OCI-LY1 (cell line): Measurements from ENCODE around the gene ATP8B1.

Experiments
- EZH2 ChIP-seq: fragments of 200-600 bp; sonication (generic), shearing (Covaris generic); IDR thresholded peaks from 2 replicates; pipeline ENCODE4 v1.8.0; 2017; ENCODE audit warnings: borderline replicate concordance, mixed run types, mild to moderate bottlenecking, antibody characterized with exemption, low read length, moderate library complexity, mixed read lengths
- TF ChIP-seq, protein P1 (sequence below): fragments of 200-600 bp; sonication (generic), shearing (Covaris generic); IDR thresholded peaks from 2 replicates; pipeline ENCODE4 v1.5.1; 2017; ENCODE audit warnings: mild to moderate bottlenecking, antibody characterized with exemption, low read length, moderate library complexity, mixed read lengths

DNA sequence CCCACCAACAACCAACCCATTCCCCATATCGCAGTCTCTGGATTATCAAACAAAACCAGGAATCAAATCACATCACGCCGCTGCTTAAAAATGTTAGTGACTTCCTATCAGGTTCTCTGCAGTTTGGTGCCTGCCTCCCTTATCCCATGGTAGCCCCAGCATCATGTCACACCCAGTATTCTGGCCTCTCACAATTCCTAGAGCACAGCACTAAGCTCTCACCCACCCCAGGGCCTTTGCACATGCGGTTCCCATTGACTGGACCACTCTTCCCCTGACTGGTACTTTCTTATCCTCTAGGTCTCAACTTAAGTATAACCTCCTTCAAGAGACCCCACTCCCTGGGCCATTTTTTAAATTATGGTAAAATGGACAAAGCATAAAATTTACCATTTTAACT, 12.8 kb downstream of the ATP8B1 start:
- TF ChIP-seq, protein P1, sequence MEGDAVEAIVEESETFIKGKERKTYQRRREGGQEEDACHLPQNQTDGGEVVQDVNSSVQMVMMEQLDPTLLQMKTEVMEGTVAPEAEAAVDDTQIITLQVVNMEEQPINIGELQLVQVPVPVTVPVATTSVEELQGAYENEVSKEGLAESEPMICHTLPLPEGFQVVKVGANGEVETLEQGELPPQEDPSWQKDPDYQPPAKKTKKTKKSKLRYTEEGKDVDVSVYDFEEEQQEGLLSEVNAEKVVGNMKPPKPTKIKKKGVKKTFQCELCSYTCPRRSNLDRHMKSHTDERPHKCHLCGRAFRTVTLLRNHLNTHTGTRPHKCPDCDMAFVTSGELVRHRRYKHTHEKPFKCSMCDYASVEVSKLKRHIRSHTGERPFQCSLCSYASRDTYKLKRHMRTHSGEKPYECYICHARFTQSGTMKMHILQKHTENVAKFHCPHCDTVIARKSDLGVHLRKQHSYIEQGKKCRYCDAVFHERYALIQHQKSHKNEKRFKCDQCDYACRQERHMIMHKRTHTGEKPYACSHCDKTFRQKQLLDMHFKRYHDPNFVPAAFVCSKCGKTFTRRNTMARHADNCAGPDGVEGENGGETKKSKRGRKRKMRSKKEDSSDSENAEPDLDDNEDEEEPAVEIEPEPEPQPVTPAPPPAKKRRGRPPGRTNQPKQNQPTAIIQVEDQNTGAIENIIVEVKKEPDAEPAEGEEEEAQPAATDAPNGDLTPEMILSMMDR = no peak
- no peak for TF ChIP-seq EZH2
